IMR-90 (cell line): ENCODE data around the gene TCF7L2.

Source experiments
- BHLHE40 ChIP-seq: fragments of 150-350 bp; IDR thresholded peaks from 2 replicates; pipeline ENCODE4 v1.6.1; 2016; ENCODE audit warnings: mild to moderate bottlenecking, low read depth, low read length
- CEBPB ChIP-seq: IDR thresholded peaks from 2 replicates; pipeline ENCODE4 v1.6.1; 2012; ENCODE audit warnings: low read depth, low read length, improper control_type of control experiment
- CHD1 ChIP-seq: IDR thresholded peaks from 2 replicates; pipeline ENCODE4 v1.6.1; 2012; ENCODE audit warnings: low read depth, low read length, improper control_type of control experiment
- FOS ChIP-seq: fragments of 150-350 bp; IDR thresholded peaks from 2 replicates; pipeline ENCODE4 v1.6.1; 2016; ENCODE audit warnings: low read depth, low read length
- MAFK ChIP-seq: IDR thresholded peaks from 2 replicates; pipeline ENCODE4 v1.6.1; 2012; ENCODE audit warnings: low read depth, low read length, improper control_type of control experiment
- MXI1 ChIP-seq: IDR thresholded peaks from 2 replicates; pipeline ENCODE4 v1.6.1; 2012; ENCODE audit warnings: low read depth, mild to moderate bottlenecking, low read length, moderate library complexity, borderline replicate concordance
- POLR2A ChIP-seq: IDR thresholded peaks from 2 replicates; pipeline ENCODE4 v1.6.1; 2012; ENCODE audit warnings: mild to moderate bottlenecking, low read depth, low read length
- RAD21 ChIP-seq: IDR thresholded peaks from 2 replicates; pipeline ENCODE4 v1.6.1; 2012; ENCODE audit warnings: low read length, improper control_type of control experiment
- RFX5 ChIP-seq: IDR thresholded peaks from 2 replicates; pipeline ENCODE4 v1.8.0; 2012; ENCODE audit warnings: low read depth, mild to moderate bottlenecking, low read length, moderate library complexity
- SMC3 ChIP-seq: fragments of 150-350 bp; IDR thresholded peaks from 2 replicates; pipeline ENCODE4 v1.6.1; 2016; ENCODE audit warnings: low read depth, mild to moderate bottlenecking, antibody characterized with exemption, low read length, moderate library complexity
- TF ChIP-seq, protein P1 (sequence below): conservative IDR thresholded peaks from 2 replicates; pipeline ENCODE4 v1.5.1; 2012; ENCODE audit warnings: mild to moderate bottlenecking, low read depth, low read length, improper control_type of control experiment
- TF ChIP-seq, protein P2 (sequence below): fragments of 150-350 bp; IDR thresholded peaks from 2 replicates; pipeline ENCODE4 v1.6.1; 2017; ENCODE audit warnings: mild to moderate bottlenecking, antibody characterized with exemption, low read length, low read depth

- TF ChIP-seq, protein P1, sequence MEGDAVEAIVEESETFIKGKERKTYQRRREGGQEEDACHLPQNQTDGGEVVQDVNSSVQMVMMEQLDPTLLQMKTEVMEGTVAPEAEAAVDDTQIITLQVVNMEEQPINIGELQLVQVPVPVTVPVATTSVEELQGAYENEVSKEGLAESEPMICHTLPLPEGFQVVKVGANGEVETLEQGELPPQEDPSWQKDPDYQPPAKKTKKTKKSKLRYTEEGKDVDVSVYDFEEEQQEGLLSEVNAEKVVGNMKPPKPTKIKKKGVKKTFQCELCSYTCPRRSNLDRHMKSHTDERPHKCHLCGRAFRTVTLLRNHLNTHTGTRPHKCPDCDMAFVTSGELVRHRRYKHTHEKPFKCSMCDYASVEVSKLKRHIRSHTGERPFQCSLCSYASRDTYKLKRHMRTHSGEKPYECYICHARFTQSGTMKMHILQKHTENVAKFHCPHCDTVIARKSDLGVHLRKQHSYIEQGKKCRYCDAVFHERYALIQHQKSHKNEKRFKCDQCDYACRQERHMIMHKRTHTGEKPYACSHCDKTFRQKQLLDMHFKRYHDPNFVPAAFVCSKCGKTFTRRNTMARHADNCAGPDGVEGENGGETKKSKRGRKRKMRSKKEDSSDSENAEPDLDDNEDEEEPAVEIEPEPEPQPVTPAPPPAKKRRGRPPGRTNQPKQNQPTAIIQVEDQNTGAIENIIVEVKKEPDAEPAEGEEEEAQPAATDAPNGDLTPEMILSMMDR = no peak
- TF ChIP-seq, protein P2, sequence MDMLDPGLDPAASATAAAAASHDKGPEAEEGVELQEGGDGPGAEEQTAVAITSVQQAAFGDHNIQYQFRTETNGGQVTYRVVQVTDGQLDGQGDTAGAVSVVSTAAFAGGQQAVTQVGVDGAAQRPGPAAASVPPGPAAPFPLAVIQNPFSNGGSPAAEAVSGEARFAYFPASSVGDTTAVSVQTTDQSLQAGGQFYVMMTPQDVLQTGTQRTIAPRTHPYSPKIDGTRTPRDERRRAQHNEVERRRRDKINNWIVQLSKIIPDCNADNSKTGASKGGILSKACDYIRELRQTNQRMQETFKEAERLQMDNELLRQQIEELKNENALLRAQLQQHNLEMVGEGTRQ = no peak
- no peak for TF ChIP-seq POLR2A
- TF ChIP-seq MXI1 = no peak
- no peak for TF ChIP-seq CHD1
- no peak for TF ChIP-seq RAD21
- no peak for TF ChIP-seq BHLHE40
- no peak for TF ChIP-seq MAFK
- no peak for TF ChIP-seq CEBPB
- TF ChIP-seq SMC3 = no peak
- no peak for TF ChIP-seq RFX5
- TF ChIP-seq FOS = no peak
Measured at GRCh38 chr10:113095419-113096127, 145.5 kb downstream of the TCF7L2 start.
